Natural killer cell treated with Interleukin-12 subunit alpha and Interleukin-12 subunit beta and Interleukin-15 and Interleukin-18, amount 100 ng/mL, for 72 hours (primary cell): Measurements from ENCODE around the gene EMC1. TPM values are rescaled to one million over a fixed set of nuclear protein-coding genes. Genes with fewer than 3 reads are reported as not detected.
"Not testable (repeated sequence)": the region's sequence is repeated elsewhere in the genome, so short reads cannot be mapped to it uniquely, and the experiment has no call there.

Experiments
- ATAC-seq, 2 donors: fragments of 150-1000 bp; cut with Tn5 transposase in 1 of 2; sonication (Bioruptor Pico), chemical (Tn5 transposase) in 1 of 2; 2 replicates each; pipeline ENCODE4 v1.10.0; 2021
- DNase-seq: peaks from one replicate; pipeline ENCODE4 v3.0.0; 2022; ENCODE audit warnings: low spot score
- H3K27ac Mint-ChIP-seq, 2 donors: 1 replicate in 1 of 2; 2 replicates in 1 of 2; pipeline ENCODE4 v1.8.0; 2022; ENCODE audit warnings: mixed read lengths in 2 of 2, mild to moderate bottlenecking in 1 of 2, moderate library complexity in 1 of 2
- H3K27me3 Mint-ChIP-seq, 2 donors: 1 replicate in 1 of 2; 2 replicates in 1 of 2; pipeline ENCODE4 v1.8.0; 2022; ENCODE audit warnings: mixed read lengths in 2 of 2
- H3K36me3 Mint-ChIP-seq: one replicate; pipeline ENCODE4 v1.8.0; 2022; ENCODE audit warnings: mixed read lengths
- H3K4me1 Mint-ChIP-seq, 2 donors: 1 replicate in 1 of 2; 2 replicates in 1 of 2; pipeline ENCODE4 v1.8.0; 2022; ENCODE audit warnings: low read depth in 2 of 2, mixed read lengths in 2 of 2, mild to moderate bottlenecking in 1 of 2
- H3K4me3 Mint-ChIP-seq: one replicate; pipeline ENCODE4 v1.8.0; 2022; ENCODE audit warnings: mixed read lengths
- H3K9me3 Mint-ChIP-seq: 2 replicates; pipeline ENCODE4 v1.8.0; 2022; ENCODE audit warnings: mixed read lengths
- total RNA-seq, 2 donors: library from RNA; stranded (reverse); gene quantifications; one replicate each; pipeline ENCODE4 v1.2.3, GENCODE V29; 2022

The EMC1 gene
- total RNA-seq, 2 donors from 2014 or later: 54.2 to 85.7 TPM

- peaks cover 0 to 7% of the 10 kb centered on the region in 2 donors for H3K4me1 Mint-ChIP-seq
- ATAC-seq: no peak
- no peak for DNase-seq
- H3K4me3 Mint-ChIP-seq: no peak overlapping the region
- peaks cover 4% of the 10 kb centered on the region for H3K36me3 Mint-ChIP-seq
- no peaks in the 10 kb centered on the region for H3K9me3 Mint-ChIP-seq
- peaks cover 8 to 12% of the 10 kb centered on the region in 2 donors for H3K27me3 Mint-ChIP-seq
- H3K27ac Mint-ChIP-seq: no peak overlapping the region
Observed at GRCh38 chr1:19273106-19273843, 22.0 kb upstream of the EMC1 start.

GRCh38 chr1:19272064-19272463 lies 20.7 kb upstream of the EMC1 start:
- no peak for ATAC-seq
- peaks cover 0 to 7% of the 10 kb centered on the region in 2 donors for H3K4me1 Mint-ChIP-seq
- no peaks in the 10 kb centered on the region for H3K9me3 Mint-ChIP-seq
- no peak overlapping the region for H3K27ac Mint-ChIP-seq
- no peak overlapping the region for H3K4me3 Mint-ChIP-seq
- H3K36me3 Mint-ChIP-seq: peaks cover 4% of the 10 kb centered on the region
- DNase-seq: no peak
- H3K27me3 Mint-ChIP-seq: peaks cover 8 to 12% of the 10 kb centered on the region in 2 donors

GRCh38 chr1:19270343-19270730 lies 19.0 kb upstream of the EMC1 start:
- not testable (repeated sequence) for H3K27ac Mint-ChIP-seq, H3K4me1 Mint-ChIP-seq, H3K4me3 Mint-ChIP-seq, DNase-seq, H3K9me3 Mint-ChIP-seq, H3K36me3 Mint-ChIP-seq
- ATAC-seq: peak in 1 of 2 donors; percentile 34
- peaks cover 8 to 12% of the 10 kb centered on the region in 2 donors for H3K27me3 Mint-ChIP-seq

- H3K4me3 Mint-ChIP-seq, H3K9me3 Mint-ChIP-seq, H3K4me1 Mint-ChIP-seq, H3K36me3 Mint-ChIP-seq, ATAC-seq, H3K27ac Mint-ChIP-seq, DNase-seq: not testable (repeated sequence)
- H3K27me3 Mint-ChIP-seq: peaks cover 8 to 11% of the 10 kb centered on the region in 2 donors
Observed at GRCh38 chr1:19269427-19270342, 18.4 kb upstream of the EMC1 start.

GRCh38 chr1:19268445-19268844 lies 17.1 kb upstream of the EMC1 start:
- Mint-ChIP-seq H3K4me1 (peaks cover 0 to 5% of the 10 kb centered on the region in 2 donors), H3K4me3 (no peak overlapping the region), H3K9me3 (no peaks in the 10 kb centered on the region), H3K36me3 (no peaks in the 10 kb centered on the region), H3K27me3 (peaks cover 7% of the 10 kb centered on the region in 2 donors), H3K27ac (no peak overlapping the region)
- no peak for ATAC-seq
- DNase-seq: no peak

GRCh38 chr1:19262744-19263143 lies 11.4 kb upstream of the EMC1 start:
- H3K4me3 Mint-ChIP-seq: no peak overlapping the region
- H3K9me3 Mint-ChIP-seq: no peaks in the 10 kb centered on the region
- H3K27me3 Mint-ChIP-seq: no peaks in the 10 kb centered on the region
- ATAC-seq (peak in 1 of 2 donors; percentile 7), DNase-seq (no peak)
- H3K4me1 Mint-ChIP-seq: no peaks in the 10 kb centered on the region
- H3K36me3 Mint-ChIP-seq: no peaks in the 10 kb centered on the region
- H3K27ac Mint-ChIP-seq: no peak overlapping the region

GRCh38 chr1:19262047-19262446 lies 10.7 kb upstream of the EMC1 start:
- no peaks in the 10 kb centered on the region for H3K4me1 Mint-ChIP-seq
- ATAC-seq (no peak), DNase-seq (no peak)
- H3K27me3 Mint-ChIP-seq: no peaks in the 10 kb centered on the region
- no peaks in the 10 kb centered on the region for H3K9me3 Mint-ChIP-seq
- H3K36me3 Mint-ChIP-seq: no peaks in the 10 kb centered on the region
- no peak overlapping the region for H3K27ac Mint-ChIP-seq
- H3K4me3 Mint-ChIP-seq: no peak overlapping the region

DNA sequence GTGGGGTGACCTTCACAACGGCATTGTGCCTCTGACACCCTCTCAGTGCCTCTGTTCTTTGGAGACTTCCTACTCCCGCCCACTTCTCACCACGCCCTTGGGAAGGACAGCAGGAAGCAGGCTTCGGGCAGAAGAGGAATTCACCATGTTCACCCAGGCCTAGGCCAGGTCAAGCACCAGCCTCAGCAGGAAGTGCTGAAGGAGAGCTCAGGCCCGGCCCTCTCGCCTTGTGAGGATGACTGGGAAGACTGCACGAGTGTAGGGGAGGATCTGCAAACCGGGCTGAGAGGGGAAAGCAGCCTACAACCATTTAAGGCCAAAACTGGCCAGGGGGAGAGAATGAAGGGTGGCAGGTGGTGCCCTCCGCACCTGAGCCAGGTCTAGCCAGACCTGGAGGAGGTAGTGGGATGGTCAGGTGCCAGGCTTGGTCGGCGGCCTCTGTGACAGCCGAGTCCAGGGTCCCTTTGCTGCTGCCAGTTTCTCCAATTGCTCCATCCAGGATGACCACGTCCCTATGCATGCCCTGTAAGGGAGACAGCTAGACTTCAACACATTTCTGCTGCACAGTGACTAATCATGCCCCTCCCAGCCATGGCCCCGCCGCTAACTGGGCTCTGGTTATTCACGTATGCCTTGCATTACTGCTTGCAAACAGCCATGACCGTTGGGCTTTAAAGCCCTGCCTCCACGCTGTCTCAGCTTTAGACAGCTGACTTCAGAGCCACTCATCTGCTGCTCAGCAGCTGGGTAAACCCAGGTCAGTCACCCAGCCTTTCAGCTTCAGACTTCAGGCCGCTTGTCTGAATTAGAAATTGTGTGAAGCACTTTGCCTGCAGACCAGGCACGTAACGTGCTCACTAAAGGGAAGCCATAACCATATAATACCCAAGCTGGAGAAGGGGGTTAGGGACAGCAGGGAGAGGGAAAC lies 9.2 kb upstream of the EMC1 start:
- no peak overlapping the region for H3K27ac Mint-ChIP-seq
- no peaks in the 10 kb centered on the region for H3K4me1 Mint-ChIP-seq
- DNase-seq (no peak), ATAC-seq (no peak)
- no peaks in the 10 kb centered on the region for H3K9me3 Mint-ChIP-seq
- H3K4me3 Mint-ChIP-seq: no peak overlapping the region
- H3K36me3 Mint-ChIP-seq: no peaks in the 10 kb centered on the region
- no peaks in the 10 kb centered on the region for H3K27me3 Mint-ChIP-seq

DNA sequence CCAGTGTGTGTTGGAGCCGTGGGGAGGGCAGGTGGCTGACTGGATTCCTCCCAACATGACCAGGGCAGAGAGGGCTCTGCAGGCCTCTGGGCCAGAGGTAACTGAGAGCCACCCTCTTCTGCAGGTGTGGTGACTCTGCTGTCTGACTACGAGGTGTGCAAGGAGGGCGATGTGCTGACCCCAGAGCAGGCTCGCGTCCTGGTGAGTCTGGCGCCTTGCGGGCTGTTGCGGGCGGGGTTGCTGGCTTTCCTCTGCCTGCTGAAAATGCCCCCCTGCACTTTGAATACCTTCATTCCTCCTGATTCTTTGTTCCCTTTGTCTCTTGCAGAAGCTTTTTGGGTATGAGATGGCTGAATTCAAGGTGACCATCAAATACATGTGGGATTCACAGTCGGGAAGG lies 7.0 kb upstream of the EMC1 start:
- Mint-ChIP-seq H3K9me3 (no peaks in the 10 kb centered on the region), H3K27me3 (no peaks in the 10 kb centered on the region), H3K4me1 (peaks cover 5 to 10% of the 10 kb centered on the region in 2 donors), H3K36me3 (no peaks in the 10 kb centered on the region), H3K4me3 (no peak overlapping the region), H3K27ac (no peak overlapping the region)
- no peak for ATAC-seq
- no peak for DNase-seq

- Mint-ChIP-seq H3K4me3 (no peak overlapping the region), H3K4me1 (peaks cover 12 to 16% of the 10 kb centered on the region in 2 donors), H3K36me3 (peaks cover 7% of the 10 kb centered on the region), H3K9me3 (no peaks in the 10 kb centered on the region), H3K27ac (peak overlapping the region; percentile 32 to 53), H3K27me3 (no peaks in the 10 kb centered on the region)
- no peak for ATAC-seq
- DNase-seq: no peak
Observed at GRCh38 chr1:19257178-19257914, 6.0 kb upstream of the EMC1 start.

DNA sequence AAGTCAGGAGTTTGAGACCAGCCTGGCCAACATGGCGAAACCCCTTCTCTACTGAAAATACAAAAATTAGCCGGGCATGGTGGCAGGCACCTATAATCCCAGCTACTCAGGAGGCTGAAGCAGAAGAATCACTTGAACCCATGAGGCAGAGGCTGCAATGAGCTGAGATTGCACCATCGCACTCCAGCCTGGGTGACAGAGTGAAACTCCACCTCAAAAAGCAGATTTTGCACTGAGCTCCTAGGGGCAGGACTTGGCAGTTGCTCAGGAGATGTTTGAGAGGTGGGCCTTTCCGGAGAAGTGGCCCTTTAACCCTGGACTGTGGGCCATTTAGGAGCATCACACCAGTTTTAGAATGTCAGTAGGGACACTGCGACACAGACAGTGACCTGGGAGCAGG lies 5.0 kb upstream of the EMC1 start:
- H3K27ac Mint-ChIP-seq, DNase-seq, ATAC-seq, H3K4me3 Mint-ChIP-seq, H3K27me3 Mint-ChIP-seq, H3K36me3 Mint-ChIP-seq, H3K9me3 Mint-ChIP-seq: not testable (repeated sequence)
- peaks cover 12 to 16% of the 10 kb centered on the region in 2 donors for H3K4me1 Mint-ChIP-seq

DNA sequence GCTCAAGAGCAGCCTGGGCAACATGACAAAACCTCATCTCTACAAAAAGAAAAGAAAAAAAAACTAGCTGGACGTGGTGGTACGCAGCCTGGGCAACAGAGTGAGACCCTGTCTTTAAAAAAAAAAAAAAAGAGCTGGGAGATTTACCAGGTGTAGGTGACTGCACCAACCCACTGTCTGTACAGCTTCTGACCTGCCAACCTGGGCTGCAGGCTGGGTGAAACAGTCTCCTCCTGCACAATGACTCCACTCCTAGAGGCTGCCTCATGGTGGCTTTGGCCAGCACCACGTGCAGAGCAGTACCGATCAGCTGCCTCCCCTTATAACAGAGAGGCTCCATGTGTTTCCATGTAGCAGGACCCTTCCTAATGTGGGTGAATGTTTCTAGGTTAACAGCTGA lies 4.0 kb upstream of the EMC1 start:
- H3K4me3 Mint-ChIP-seq: no peak overlapping the region
- no peak overlapping the region for H3K27ac Mint-ChIP-seq
- ATAC-seq (no peak), DNase-seq (no peak)
- peaks cover 21 to 22% of the 10 kb centered on the region in 2 donors for H3K4me1 Mint-ChIP-seq
- H3K27me3 Mint-ChIP-seq: no peaks in the 10 kb centered on the region
- H3K36me3 Mint-ChIP-seq: peaks cover 13% of the 10 kb centered on the region
- H3K9me3 Mint-ChIP-seq: no peaks in the 10 kb centered on the region

DNA sequence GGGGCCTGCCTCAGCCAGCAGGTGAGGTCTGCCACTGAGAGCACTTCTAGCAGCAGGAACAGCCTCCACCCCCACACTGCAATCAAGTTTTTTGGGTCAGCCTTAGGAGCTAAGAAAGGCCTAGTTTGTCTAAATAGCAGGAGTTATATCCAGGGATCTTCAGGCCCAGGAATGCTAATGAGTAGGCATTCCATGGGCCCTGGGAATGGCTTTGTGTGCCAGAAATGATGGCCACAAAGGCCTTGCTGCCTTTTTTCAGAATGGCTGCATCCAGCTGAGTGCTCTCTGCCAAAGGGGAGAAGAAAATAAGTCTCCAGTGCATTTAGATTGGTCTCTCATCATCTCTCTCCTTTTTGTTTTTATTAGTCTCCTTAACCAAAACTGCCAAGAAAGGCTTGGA lies 3.1 kb upstream of the EMC1 start:
- Mint-ChIP-seq H3K36me3 (peaks cover 13% of the 10 kb centered on the region), H3K9me3 (no peaks in the 10 kb centered on the region), H3K4me1 (peaks cover 22 to 24% of the 10 kb centered on the region in 2 donors), H3K27me3 (no peaks in the 10 kb centered on the region), H3K4me3 (no peak overlapping the region), H3K27ac (no peak overlapping the region)
- no peak for ATAC-seq
- DNase-seq: no peak
